Measurements from ENCODE around the gene CENPO. TPM values are rescaled to one million over a fixed set of nuclear protein-coding genes. Genes with fewer than 3 reads are reported as not detected.
"Not testable (repeated sequence)": the region's sequence is repeated elsewhere in the genome, so short reads cannot be mapped to it uniquely, and the experiment has no call there.

Gene CENPO
- total RNA-seq, 1 donor from 2014 or later: 1.6 TPM

- FAIRE-seq (no peak), DNase-seq (ENCODE audit: low read depth) (no peak)
- H3K36me3 ChIP-seq (ENCODE audit: control insufficient read depth, insufficient read depth, low read length): no peaks in the 10 kb centered on the region
- no peak overlapping the region for H3K4me3 ChIP-seq (ENCODE audit: low read depth, low read length)
- H3K27me3 ChIP-seq (ENCODE audit: control insufficient read depth, insufficient read depth, low read length): no peaks in the 10 kb centered on the region
- TF ChIP-seq, protein P1, sequence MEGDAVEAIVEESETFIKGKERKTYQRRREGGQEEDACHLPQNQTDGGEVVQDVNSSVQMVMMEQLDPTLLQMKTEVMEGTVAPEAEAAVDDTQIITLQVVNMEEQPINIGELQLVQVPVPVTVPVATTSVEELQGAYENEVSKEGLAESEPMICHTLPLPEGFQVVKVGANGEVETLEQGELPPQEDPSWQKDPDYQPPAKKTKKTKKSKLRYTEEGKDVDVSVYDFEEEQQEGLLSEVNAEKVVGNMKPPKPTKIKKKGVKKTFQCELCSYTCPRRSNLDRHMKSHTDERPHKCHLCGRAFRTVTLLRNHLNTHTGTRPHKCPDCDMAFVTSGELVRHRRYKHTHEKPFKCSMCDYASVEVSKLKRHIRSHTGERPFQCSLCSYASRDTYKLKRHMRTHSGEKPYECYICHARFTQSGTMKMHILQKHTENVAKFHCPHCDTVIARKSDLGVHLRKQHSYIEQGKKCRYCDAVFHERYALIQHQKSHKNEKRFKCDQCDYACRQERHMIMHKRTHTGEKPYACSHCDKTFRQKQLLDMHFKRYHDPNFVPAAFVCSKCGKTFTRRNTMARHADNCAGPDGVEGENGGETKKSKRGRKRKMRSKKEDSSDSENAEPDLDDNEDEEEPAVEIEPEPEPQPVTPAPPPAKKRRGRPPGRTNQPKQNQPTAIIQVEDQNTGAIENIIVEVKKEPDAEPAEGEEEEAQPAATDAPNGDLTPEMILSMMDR (IDR thresholded peaks at IDR 0.05; ENCODE audit: insufficient read depth, low read length, severe bottlenecking): no peak
Observed at GRCh38 chr2:24791452-24791851, 1.8 kb upstream of the CENPO start.

GRCh38 chr2:24792542-24792873 is 717 bp upstream of the CENPO start:
- no peak for FAIRE-seq
- no peak for DNase-seq (ENCODE audit: low read depth)
- Histone ChIP-seq H3K36me3 (ENCODE audit: control insufficient read depth, insufficient read depth, low read length) (no peaks in the 10 kb centered on the region), H3K27me3 (ENCODE audit: control insufficient read depth, insufficient read depth, low read length) (no peaks in the 10 kb centered on the region), H3K4me3 (ENCODE audit: low read depth, low read length) (peak overlapping the region; percentile 74)
- TF ChIP-seq, protein P1 (IDR thresholded peaks at IDR 0.05; ENCODE audit: insufficient read depth, low read length, severe bottlenecking): no peak

- no peaks in the 10 kb centered on the region for H3K36me3 ChIP-seq (ENCODE audit: control insufficient read depth, insufficient read depth, low read length)
- DNase-seq (ENCODE audit: low read depth) (peak; percentile 10), FAIRE-seq (no peak)
- peak overlapping the region; percentile 74 for H3K4me3 ChIP-seq (ENCODE audit: low read depth, low read length)
- H3K27me3 ChIP-seq (ENCODE audit: control insufficient read depth, insufficient read depth, low read length): no peaks in the 10 kb centered on the region
- TF ChIP-seq, protein P1 (IDR thresholded peaks at IDR 0.05; ENCODE audit: insufficient read depth, low read length, severe bottlenecking): no peak
Observed at GRCh38 chr2:24793761-24794435, 673 bp downstream of the CENPO start.

GRCh38 chr2:24797644-24798043 is 4.4 kb downstream of the CENPO start:
- H3K36me3 ChIP-seq (ENCODE audit: control insufficient read depth, insufficient read depth, low read length): no peaks in the 10 kb centered on the region
- H3K27me3 ChIP-seq (ENCODE audit: control insufficient read depth, insufficient read depth, low read length): no peaks in the 10 kb centered on the region
- DNase-seq (ENCODE audit: low read depth): no peak
- TF ChIP-seq, protein P1 (IDR thresholded peaks at IDR 0.05; ENCODE audit: insufficient read depth, low read length, severe bottlenecking): no peak
- no peak for FAIRE-seq
- no peak overlapping the region for H3K4me3 ChIP-seq (ENCODE audit: low read depth, low read length)

GRCh38 chr2:24800487-24800886 is 7.3 kb downstream of the CENPO start:
- FAIRE-seq; DNase-seq (ENCODE audit: low read depth); H3K4me3 ChIP-seq (ENCODE audit: low read depth, low read length); H3K27me3 ChIP-seq (ENCODE audit: control insufficient read depth, insufficient read depth, low read length); H3K36me3 ChIP-seq (ENCODE audit: control insufficient read depth, insufficient read depth, low read length): not testable (repeated sequence)

- H3K27me3 ChIP-seq (ENCODE audit: control insufficient read depth, insufficient read depth, low read length); FAIRE-seq; H3K4me3 ChIP-seq (ENCODE audit: low read depth, low read length); H3K36me3 ChIP-seq (ENCODE audit: control insufficient read depth, insufficient read depth, low read length): not testable (repeated sequence)
- DNase-seq (ENCODE audit: low read depth): peak; percentile 47
Observed at GRCh38 chr2:24805811-24806660, 12.8 kb downstream of the CENPO start.
